ENCODE data around the gene OR5AR1. TPM values are rescaled to one million over a fixed set of nuclear protein-coding genes. Genes with fewer than 3 reads are reported as not detected.

Gene OR5AR1
- total RNA-seq, 1 donor from 2014 or later: not detected

Other genes starting within 250 kb of the OR5AR1 start
- not detected in 2 replicates for gene OR5M3, start 190.3 kb upstream of the OR5AR1 start, total RNA-seq
- not detected in 2 replicates for gene OR5M8, start 172.3 kb upstream of the OR5AR1 start, total RNA-seq
- not detected in 2 replicates for gene OR5M11, start 120.4 kb upstream of the OR5AR1 start, total RNA-seq
- gene OR5M10, start 86.0 kb upstream of the OR5AR1 start, total RNA-seq: not detected in 2 replicates
- not detected in 2 replicates for gene OR5M1, start 48.8 kb upstream of the OR5AR1 start, total RNA-seq
- gene OR5AP2, start 21.2 kb upstream of the OR5AR1 start, total RNA-seq: not detected in 2 replicates
- gene OR9G1, start 35.4 kb downstream of the OR5AR1 start, total RNA-seq: not detected in 2 replicates
- not detected in 2 replicates for gene OR9G4, start 85.0 kb downstream of the OR5AR1 start, total RNA-seq